Left colon (tissue), 2 donors: Measurements from ENCODE around the gene FCGR3A. TPM values are rescaled to one million over a fixed set of nuclear protein-coding genes. Genes with fewer than 3 reads are reported as not detected.

Experiments
- ATAC-seq: fragments of 200-7000 bp; cut with Tn5 transposase; one replicate; pipeline ENCODE4 v1.9.1; 2020; ENCODE audit warnings: mild to moderate bottlenecking, moderate library complexity
- DNase-seq, 2 donors: peaks; one replicate each; pipeline ENCODE4 v3.0.0-alpha.2; 2020
- intact Hi-C, 2 donors: fragments of 100-400 bp; cut with DNase I in 1 of 2; cut with micrococcal nuclease in 1 of 2; formaldehyde crosslinking; loops; one replicate each; pipeline versions ENCODE4 v1.11.2 to v1.14.0; 2022; cut with DNase I, micrococcal nuclease
- total RNA-seq, 2 donors: library from RNA; stranded (reverse); fragmentation: NEBNext Ultra II Directional; extraction: Animal tissue kit (Norgen Biotek cat#: 25700); gene quantifications; one replicate each; pipeline ENCODE4 v1.2.1, GENCODE V29; 2021
- donor health status: DM: no; HTN: no; CAD: no.
- donor health status: DM: yes; HTN: yes; CAD: no.

Gene FCGR3A
- total RNA-seq, 2 donors from 2014 or later, result 3.7 to 11.7 TPM

GRCh38 chr1:161511756-161512060 is 37.9 kb downstream of the FCGR3A start:
- intact Hi-C loops, result no loop called here
- no peak for ATAC-seq
- DNase-seq, result no peak

DNA sequence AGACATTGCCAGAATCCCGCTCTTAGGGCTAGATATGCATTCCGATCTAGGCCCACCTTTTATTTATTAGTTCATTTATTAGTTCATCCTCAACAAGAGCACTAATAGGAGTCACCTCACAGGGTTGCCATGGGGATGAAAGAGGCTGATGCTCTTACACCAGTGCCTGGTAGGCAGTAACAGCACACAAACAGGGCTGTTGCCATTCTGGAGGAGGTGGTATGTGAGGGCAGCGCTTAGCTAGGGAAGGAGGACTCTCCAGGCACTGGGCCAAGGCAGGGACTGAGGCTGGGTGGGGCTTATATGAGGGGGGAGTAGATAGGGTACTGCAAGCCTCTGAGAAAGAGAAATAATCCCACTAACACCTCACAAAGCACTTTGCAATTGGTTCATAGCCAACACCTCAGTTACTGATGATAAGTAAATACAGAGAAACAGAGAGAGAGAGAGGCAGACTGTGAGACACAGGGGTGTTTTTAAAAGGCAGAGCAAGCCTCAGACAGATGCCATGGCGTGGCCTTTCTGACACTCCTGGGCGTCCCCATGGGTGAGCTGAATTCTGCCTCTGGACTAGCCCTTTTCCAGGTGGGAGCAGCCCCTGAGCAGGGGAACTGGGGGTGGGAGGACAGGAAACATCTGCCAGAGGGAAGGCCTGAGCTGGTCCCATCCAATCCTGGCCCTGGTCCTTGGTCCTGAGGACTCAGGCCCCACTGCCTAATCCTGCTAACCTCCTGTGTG is 38.4 kb downstream of the FCGR3A start:
- ATAC-seq, result no peak
- intact Hi-C loops, result no loop called here
- DNase-seq, result no peak

DNA sequence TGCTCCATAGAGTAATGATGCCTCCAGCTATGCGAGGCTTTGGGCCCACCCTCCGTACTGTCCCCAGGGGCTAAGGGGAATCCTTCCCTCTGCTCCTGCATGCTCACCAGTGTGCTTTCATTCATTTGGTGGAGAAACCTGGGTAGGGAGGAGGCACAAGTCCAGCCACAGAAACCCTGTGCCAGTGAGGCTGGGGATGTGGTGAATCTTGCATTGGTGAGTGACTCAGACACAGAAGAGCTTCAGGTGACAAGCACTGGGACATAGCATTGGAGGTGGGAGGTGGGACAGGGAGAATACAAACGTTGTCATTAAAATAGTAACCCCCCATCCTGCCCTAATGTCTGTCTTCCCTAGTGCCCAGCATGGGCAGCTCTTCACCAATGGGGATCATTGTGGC is 39.1 kb downstream of the FCGR3A start:
- DNase-seq, result no peak
- intact Hi-C loops, result no loop called here
- ATAC-seq, result no peak

DNA sequence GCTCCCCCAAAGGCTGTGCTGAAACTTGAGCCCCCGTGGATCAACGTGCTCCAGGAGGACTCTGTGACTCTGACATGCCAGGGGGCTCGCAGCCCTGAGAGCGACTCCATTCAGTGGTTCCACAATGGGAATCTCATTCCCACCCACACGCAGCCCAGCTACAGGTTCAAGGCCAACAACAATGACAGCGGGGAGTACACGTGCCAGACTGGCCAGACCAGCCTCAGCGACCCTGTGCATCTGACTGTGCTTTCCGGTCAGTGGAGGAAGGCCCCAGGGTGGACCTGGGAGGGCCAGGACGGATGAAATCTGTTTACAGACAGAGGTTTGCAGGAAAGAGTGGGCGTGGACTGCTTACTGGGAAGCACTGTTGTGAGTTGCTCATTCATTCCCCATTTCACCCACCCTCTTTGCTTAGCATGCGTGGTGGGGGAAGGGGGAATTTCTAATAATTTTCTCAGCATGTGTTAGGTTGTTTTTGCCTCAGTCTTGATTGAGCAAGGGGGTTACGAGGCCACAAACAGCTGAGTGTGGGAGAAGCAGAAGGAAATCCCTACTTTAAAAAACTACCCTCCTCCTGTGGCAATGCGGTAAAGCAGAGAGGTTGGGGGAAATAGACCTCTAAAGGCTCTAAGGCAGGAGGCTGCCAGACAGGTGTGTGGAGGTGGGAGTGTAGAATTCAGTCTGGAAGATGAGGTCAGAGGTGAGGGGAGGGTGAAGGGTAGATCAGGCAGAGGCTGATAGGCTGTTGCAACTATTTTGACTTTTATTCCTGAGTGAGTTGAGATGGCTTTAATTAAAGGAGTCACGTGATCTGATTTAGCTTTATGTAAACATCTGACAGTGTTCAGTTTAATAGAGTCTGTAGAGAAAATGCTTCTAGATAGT is 43.0 kb downstream of the FCGR3A start:
- DNase-seq, result no peak

GRCh38 chr1:161505686-161506085 is 43.9 kb downstream of the FCGR3A start:
- intact Hi-C loops, result no loop called here
- DNase-seq (no peak), ATAC-seq (no peak)

More for the DNA sequence above, 43.0 kb downstream of the FCGR3A start:
- intact Hi-C loops, result no loop called here
- ATAC-seq, result no peak

DNA sequence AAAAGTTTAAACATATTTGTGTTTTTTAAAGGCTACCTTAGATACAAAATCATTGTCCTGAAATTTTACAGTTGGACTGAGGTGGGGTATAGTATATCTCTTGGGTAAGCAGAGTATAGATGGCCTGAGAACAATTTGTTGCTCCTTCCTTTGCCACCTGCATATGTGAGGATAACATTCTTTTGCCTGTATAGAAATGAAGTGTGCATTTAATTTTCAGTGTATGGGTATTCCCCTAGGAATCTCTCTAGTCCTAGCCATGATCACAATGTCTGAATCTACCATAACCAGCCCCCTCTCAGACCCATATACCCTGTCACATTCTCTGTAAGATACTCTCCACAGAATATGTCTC is 46.2 kb downstream of the FCGR3A start:
- intact Hi-C loops, result no loop called here
- DNase-seq, result no peak
- no peak for ATAC-seq

GRCh38 chr1:161502641-161503393 is 46.8 kb downstream of the FCGR3A start:
- intact Hi-C loops, result no loop called here
- DNase-seq (no peak), ATAC-seq (no peak)

- ATAC-seq, result no peak
- intact Hi-C loops, result no loop called here
These were observed 47.4 kb downstream of the FCGR3A start for GRCh38 chr1:161502181-161502580.

DNA sequence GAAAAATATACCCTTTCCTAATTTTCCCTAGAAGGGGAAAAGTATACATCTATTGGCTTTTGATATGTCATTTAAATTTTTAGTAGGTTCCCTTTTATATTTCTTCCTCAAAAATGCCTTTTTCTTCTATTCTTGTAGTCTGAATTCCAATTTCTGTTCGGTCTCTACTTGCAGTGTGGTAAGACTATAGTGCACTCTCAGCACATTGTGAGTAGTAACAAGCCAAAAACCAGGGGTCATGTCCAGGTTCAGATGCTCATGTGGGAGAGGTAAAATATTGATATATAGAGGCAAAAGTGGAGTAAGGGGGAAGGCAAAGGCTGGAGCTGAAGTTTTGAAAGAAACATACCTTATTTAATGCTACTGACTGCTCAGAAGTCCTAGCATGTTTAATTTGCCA is 48.4 kb downstream of the FCGR3A start:
- DNase-seq (no peak), ATAC-seq (no peak)
- intact Hi-C loops, result no loop called here

More at GRCh38 chr1:161502181-161502580, 47.4 kb downstream of the FCGR3A start:
- DNase-seq, result no peak

- DNase-seq (no peak), ATAC-seq (no peak)
- intact Hi-C loops, result no loop called here
These were observed 50.2 kb downstream of the FCGR3A start for GRCh38 chr1:161499099-161500039.

GRCh38 chr1:161498646-161499045 is 51.0 kb downstream of the FCGR3A start:
- ATAC-seq (no peak), DNase-seq (no peak)
- intact Hi-C loops, result no loop called here

GRCh38 chr1:161497961-161498360 is 51.7 kb downstream of the FCGR3A start:
- DNase-seq (no peak), ATAC-seq (no peak)
- intact Hi-C loops, result no loop called here

GRCh38 chr1:161495490-161495889 is 54.1 kb downstream of the FCGR3A start:
- intact Hi-C loops, result no loop called here
- ATAC-seq, result no peak
- DNase-seq, result no peak

GRCh38 chr1:161494091-161494735 is 55.4 kb downstream of the FCGR3A start:
- DNase-seq (no peak), ATAC-seq (no peak)
- intact Hi-C loops, result no loop called here

DNA sequence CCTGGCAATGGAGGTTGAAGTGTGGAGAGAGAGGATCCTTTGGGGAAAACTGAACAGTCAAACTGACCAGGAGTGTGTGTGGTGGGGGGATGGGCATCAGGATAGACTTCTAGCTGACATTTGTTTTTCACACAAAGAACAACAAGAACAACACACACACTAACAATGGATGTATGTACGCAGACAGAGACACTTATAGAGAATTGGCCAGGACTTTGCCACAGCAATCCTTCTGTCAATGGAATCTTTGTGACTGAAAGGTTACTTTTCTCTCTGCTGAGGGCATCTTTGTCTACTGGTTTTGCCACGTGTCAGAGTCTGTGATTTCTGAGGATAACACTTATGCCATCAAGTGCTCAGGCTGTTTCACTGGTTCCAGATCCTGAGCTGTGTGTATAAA is 56.8 kb downstream of the FCGR3A start:
- DNase-seq (no peak), ATAC-seq (no peak)
- intact Hi-C loops, result no loop called here
